Tongue (tissue), 2 donors: ENCODE data around the gene MRGPRE. TPM values are rescaled to one million over a fixed set of nuclear protein-coding genes. Genes with fewer than 3 reads are reported as not detected.

Experiments
- DNase-seq: peaks from one replicate; pipeline ENCODE4 v3.0.0-alpha.2; 2015
- total RNA-seq: library from RNA; depleted of rRNA; stranded (reverse); fragments of >200 nt; gene quantifications from one replicate; pipeline ENCODE4 v1.2.3, GENCODE V29; 2014

Gene MRGPRE
- total RNA-seq, 1 donor from 2014 or later, result 0.41 TPM

DNA sequence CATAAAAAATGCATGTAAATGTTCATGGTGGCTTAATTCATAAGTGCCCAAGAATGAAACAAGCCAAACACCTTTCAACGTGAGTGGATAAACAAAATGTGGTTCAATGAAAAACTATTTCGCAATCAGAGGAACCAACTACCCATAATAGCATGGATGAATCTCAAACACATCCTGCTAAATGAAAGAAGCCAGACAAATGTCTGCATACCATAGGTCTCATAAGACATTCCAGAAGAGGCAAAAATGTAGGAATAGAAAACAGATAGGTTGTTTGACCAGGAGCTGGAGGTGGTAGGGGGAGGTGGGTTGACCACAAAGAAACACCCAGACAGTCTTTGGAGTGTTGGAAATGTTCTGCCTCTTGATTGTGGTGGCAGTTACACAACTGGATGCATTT lies 53.9 kb downstream of the MRGPRE start:
- DNase-seq, result no peak

DNA sequence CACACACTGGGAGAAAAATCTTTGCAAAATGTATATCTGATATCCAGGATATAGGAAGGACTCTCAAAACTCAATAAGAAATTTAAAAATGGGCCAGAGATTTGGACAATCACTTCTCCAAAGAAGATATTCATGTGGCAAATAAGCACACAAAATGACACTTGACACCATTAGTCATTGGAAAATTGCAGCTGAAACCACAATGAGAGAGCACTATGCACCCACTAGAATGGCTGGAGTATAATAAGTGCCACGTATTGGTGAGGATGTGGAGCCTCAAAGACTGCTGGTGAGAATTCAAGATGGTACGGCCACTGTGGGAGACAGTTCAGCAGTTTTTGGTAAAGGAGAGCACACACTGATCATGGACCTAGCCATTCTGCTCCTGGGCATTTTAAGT lies 54.3 kb downstream of the MRGPRE start:
- no peak for DNase-seq

Other genes starting within 250 kb of the MRGPRE start
- gene NAP1L4, start 240.1 kb downstream of the MRGPRE start, total RNA-seq, result 193 TPM
- gene CARS1, start 175.0 kb downstream of the MRGPRE start, total RNA-seq, result 33.7 TPM
- gene OSBPL5, start 67.1 kb downstream of the MRGPRE start, total RNA-seq, result 21.8 TPM
- gene MRGPRG, start 13.6 kb downstream of the MRGPRE start, total RNA-seq, result not detected
- 16.5 TPM for gene ZNF195, start 146.7 kb upstream of the MRGPRE start, total RNA-seq